Amniotic stem cell (primary cell): ENCODE results near the gene ATG16L2.

ENCODE experiments used
- DNase-seq: peaks from one replicate; lab custom pipeline; 2025; lab: John Stamatoyannopoulos, UW

ATG16L2 gene, protein sequence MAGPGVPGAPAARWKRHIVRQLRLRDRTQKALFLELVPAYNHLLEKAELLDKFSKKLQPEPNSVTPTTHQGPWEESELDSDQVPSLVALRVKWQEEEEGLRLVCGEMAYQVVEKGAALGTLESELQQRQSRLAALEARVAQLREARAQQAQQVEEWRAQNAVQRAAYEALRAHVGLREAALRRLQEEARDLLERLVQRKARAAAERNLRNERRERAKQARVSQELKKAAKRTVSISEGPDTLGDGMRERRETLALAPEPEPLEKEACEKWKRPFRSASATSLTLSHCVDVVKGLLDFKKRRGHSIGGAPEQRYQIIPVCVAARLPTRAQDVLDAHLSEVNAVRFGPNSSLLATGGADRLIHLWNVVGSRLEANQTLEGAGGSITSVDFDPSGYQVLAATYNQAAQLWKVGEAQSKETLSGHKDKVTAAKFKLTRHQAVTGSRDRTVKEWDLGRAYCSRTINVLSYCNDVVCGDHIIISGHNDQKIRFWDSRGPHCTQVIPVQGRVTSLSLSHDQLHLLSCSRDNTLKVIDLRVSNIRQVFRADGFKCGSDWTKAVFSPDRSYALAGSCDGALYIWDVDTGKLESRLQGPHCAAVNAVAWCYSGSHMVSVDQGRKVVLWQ

DNA sequence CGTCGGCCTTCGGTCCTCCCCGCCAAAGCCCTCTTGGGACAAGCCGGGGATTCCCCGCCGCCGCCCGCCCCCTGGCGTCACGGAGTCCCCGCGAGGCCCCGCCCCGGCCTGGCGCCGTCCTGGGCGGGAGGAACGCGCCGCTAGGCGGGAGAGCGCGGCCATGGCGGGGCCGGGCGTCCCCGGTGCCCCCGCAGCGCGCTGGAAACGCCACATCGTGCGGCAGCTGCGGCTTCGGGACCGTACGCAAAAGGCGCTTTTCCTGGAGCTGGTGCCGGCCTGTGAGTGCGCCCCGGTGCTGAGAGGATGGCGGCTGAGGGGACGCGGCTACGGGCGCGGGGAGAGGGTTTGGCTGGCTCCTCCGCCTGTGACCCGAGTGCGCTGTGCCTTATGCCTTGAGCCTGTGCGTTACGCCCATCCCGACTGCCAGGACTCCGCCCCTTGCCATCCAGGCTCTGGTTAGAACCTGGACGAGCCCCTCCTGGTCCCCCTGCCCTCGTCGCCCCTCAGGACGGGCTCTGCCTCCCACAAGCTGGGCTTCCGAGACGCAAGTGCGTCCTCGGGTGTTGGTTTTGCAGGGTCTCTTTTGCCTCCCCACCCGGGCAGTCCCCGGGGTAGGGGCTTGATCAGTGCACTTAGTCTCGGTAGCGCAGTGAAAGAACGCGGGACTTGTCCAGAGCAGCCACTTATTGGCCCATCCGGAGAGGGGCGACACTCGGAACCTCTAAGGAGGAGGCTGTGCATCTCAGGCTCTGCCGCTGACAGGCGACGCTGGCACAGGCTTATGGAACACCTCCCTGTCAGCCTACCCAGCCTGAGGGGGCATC is at the start of gene ATG16L2:
Gene ATG16L2, plus strand, starts transcription at position 126 of the 824 bp plus-strand sequence. Its CDS starts 35 bp downstream, at position 161.
- DNase-seq: peak; percentile 59

DNA sequence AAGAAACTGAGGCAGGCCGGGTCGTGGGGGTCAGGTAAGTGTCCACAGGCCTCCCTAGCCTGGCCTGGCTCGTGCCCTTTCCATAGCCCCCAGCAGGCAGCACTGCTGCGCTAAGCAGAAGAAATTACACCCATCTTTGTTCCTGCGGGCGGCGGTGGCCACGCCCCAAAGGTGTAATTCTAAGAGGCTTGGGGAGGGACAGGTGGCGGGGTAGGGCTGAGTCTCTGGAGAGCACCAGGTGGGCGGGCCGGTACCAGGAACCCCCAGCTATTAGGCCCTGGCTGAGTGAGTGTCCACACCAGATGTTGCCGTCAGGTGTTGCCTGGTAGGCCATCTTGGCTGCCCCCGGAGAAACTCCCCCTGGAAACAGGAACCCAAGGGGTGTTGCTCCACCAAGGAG is 49.7 kb upstream of the ATG16L2 start:
- no peak for DNase-seq

DNA sequence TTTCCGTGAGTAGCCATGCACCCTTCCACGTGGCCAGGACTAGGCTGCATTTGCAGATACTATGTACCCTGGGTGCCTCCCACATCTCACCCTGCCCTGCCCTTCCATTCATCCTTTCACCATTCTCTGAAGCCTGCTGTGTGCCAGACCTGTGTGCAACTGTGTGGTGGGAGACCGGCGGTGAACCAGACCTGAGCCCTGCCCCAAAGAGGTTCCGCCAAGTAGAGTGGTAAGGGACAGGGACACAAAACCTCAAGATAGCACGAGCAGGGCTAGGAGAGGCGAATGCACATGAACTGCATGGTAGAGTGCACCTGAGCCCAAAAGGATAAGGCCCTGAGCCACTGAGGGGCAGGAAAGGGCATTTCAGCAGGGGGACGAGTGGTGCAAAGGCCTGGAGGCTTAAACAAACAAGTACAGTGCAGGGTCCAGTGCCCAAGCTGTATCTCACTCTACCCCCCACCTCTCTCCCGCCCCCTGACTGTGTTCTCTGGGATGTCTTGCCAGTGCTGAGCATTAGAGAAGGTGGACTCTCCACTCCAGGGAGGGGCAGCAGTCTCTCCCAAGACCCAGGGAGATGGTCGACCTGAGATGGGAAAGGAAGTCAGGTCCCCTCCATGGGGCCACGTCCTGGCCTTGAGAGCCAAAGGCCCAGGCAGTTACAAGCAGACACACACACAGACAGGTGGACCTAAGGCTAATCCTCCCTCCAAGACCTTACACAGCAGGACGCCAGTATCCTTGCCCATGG is 47.9 kb upstream of the ATG16L2 start:
- DNase-seq: no peak

DNA sequence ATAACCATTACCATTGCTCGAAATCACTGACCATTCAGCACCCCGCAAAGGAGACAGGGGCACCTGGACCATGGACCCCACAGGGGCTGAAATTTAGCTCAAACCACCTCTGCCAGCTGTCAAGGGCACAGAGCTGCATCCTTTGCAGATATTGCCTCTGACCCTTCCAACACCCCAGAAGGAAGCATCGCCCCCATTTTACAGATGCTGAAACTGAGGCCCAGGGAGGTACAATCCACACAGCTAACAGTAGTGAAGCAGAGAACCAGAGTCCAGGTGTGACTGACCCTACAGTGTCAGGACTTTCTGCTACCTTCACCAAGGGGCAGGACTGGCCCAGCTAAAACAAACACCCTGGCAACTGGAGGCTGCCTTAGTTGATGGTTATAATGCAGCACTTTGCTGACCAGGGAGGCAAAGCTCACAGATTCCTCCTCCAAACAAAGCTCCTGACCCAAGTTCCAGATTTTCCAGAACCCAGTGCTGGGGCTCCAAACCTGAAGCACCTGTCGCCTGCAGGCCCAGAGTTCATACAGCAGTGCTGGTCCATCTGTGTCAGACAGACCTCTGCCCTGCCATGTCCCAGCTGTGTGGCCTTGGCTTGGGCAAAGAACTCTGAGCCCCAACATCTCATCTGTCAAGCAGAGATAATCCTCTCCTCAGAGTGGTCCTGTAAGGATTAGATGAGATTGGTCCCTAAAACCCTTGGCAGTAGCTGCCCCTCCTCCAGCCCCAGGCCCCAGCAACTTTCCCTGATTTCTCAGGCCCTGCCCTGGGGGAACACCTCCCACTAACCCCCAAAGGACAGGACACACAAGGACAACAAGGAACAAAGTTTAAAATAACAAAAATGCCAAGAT is 46.8 kb upstream of the ATG16L2 start:
- DNase-seq: no peak

DNA sequence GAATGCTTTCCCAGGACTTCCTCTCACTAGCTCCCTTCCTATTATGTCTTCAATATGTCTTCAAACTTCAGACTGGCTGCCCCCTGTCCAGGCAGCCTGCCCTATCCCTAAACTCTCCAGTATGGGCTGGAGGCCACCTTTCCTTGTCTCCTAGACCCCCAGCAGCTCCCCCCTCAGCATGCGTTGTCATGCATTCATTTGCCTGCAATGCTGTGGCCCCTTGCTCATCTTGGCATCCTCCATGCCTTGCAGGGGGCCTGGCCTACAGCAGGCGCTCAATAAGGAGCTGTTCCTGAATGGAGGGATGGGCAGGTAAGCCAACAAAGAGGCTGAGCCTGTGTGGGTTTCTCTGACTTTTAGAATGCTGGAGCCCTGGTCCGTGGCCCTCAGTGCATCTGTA is 45.6 kb upstream of the ATG16L2 start:
- DNase-seq: no peak

DNA sequence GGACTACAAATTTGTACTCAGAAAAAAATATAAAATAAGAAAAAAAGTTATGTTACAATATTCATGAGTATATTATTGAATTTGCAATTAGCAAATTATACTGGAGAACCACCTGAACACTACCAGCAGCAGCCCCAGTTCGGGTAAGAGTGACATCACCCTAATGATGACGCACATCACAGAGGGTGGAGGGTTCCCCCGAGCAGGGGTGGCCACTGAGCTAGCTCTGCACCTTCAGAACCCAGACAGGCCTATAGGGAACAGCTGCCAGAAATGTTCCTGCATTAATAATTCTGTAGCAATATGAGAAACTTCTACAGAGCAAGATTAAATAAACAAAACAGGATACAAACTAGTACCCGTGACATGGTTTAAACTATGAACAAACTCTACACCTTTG is 44.5 kb upstream of the ATG16L2 start:
- no peak for DNase-seq

DNA sequence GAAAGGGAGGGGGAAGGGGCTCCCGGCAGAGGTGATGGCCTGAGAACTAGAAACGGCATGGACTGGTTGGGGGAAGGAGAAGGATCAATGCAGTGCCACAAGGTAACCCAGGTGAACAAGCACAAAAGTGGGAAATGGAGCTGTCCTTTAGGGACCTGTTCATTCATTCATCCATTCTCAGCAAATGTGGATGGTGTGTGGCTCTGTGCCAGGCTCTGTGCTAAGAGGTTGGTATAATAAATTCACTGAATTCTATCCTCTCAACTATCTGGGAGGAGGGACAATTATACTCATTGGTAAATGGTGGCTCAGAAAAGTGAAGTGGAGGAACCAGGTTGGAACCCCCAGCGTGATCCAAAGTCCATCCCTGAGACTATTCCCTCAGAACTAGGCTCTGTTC is 43.4 kb upstream of the ATG16L2 start:
- DNase-seq: no peak

DNA sequence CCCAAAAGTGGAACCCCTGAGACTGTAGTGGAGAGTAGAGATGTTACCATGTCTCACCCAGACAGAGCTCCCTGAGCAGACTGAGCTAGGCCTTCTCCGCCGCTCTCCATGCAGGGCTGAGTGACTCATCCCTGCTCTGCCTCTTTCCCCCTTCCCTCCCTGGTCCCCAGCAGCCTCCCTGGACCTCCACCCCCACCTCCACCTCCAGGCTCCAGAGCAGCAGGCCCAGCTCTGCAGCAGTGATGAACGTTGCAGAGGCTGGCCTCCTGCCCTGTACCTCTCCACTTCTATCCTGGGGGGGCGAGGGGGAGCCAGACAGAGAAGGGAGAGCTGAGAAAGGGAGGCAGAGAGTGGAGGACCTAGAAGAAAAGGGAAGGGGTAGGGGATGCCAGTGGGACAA is 42.7 kb upstream of the ATG16L2 start:
- DNase-seq: no peak

DNA sequence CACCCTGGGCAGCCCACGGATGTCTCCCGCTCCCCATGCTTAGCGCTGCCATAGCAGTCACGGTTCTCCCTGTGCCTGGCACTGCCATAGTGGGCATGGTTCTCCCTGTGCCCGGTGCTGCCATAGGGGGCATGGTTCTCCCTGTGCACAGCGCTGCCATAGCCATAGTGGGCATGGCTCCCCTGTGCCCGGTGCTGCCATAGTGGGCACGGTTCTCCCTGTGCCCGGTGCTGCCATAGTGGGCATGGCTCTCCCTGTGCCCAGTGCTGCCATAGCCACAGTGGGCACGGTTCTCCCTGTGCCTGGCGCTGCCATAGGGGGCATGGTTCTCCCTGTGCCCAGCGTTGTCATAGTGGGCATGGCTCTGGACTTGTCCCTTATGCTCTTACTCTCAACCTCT is 42.2 kb upstream of the ATG16L2 start:
- DNase-seq: no peak

DNA sequence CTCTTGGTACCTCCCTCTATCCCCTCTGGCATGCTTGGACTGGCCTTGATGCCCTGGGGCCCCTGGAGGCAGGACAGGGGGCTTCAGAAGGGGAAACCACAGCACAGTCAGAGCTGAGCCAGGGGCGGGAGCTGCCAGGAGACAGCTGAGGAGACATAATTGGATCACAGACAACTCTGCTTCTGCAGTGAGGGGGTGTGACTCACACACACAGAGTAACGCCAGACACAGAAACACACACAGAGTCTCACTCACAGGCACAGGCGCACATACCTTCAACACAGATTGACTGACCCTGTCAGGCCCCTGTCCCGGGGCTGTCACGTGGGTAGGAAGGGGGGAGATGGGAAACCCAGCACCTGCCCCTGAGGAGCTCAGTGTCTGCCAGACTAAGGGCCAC is 40.9 kb upstream of the ATG16L2 start:
- DNase-seq: peak; percentile 79

DNA sequence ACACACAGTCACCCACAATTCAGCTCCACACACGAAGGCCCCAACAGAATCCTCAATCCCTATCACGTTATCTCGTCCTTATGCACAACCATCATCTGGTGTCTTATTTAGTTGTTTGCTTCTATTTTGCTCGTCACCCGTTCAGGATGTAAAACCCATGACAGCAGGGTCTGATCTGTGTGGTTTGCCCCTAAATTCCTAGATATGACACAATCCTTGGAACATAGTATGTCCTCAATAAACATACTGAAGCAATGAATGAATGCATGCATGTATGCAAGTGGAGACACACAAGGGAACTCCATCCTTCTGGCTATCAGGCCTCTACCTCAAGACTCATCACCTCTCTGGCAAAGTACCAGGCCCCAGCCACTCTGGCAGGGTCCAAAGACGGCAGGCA is 40.5 kb upstream of the ATG16L2 start:
- DNase-seq: no peak

DNA sequence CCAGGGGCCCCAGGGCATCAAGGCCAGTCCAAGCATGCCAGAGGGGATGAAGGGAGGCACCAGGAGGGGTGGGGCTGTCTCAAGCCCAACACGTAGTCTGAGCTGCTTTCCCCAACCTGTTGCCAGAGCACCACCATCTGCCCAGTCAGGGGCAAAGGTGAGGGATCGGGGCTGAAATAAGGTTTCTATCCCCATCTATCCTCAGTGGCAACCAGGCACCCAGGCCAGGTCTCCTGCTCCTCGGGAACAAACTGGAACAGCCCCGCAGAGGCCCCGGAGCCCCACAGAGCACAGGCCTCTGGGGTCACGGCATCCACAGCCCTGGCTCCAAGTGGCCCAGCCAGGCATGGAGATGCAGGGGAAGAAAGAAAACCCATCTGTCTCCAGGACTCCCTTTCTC is 39.7 kb upstream of the ATG16L2 start:
- DNase-seq: no peak

DNA sequence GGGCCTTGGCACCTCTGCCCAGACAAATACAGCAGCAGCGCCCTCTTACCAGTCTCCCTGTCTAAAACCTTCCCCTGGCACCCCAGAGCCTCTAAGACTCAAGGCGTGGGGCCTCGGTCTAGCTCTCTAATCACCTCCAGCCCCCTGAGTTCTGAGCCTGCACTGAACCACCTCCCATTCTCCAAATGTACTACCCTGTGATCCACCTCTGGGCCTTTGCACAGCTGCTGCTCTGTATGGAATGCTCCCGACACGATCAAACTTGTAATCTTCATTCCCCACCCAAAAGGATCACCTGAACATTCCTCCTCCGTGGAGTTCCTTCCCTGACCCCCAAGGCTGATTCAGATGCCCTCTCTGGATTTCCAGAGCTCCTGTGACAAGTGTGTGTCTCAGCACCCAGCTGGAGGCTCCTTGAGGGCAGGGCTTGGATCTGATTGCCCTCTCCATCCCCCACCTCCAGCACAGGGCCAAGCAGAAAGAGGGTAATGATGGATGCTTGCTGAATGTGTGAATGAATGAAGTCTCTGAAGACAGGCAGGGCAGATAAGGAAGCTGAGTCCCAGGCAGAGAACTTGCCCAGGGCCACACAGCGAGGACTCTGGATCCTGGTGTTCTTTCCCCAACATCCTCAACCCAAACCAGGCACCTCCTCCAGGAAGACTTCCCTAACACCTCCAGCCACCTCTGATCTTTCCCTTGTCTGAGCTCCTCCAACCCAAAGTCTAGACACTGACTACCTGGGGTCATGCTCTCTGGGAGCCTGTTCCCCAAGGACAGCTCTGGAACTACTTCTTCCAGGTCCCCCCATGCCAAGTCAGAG is 38.7 kb upstream of the ATG16L2 start:
- no peak for DNase-seq

DNA sequence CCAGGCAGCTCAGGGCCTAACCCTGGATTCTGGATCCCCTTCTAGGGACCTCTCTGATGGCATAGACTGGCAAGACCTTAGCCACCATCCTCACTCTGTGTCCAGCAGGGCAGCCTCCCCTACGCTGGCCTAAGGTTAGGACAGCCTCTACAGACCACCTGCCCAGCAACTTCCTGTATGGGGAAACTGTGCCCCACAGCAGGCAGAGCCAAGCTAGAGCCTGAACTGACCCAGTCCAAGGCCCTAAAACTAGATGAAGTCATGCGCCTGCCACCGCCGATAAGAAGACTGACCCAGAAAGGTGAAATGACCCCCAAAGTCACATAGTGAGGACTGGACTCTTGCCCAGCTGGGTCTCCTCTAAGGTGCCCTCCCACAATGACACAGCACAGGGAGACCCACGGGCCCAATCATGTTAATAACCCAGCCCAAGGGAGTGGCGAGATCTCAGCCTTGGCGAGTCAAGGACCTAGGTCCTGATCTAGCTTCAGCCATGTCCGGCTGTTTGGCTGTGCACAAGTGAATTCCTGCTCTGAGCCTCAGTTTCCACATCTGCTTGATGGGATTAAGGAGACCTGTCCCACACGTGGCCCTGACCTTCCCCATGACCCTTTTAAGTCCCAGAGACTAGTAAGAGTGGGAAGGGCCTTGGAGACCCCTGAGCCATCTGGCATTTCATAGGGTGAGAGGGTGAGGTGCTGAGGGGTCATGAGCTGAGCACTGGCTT is 37.9 kb upstream of the ATG16L2 start:
- no peak for DNase-seq

DNA sequence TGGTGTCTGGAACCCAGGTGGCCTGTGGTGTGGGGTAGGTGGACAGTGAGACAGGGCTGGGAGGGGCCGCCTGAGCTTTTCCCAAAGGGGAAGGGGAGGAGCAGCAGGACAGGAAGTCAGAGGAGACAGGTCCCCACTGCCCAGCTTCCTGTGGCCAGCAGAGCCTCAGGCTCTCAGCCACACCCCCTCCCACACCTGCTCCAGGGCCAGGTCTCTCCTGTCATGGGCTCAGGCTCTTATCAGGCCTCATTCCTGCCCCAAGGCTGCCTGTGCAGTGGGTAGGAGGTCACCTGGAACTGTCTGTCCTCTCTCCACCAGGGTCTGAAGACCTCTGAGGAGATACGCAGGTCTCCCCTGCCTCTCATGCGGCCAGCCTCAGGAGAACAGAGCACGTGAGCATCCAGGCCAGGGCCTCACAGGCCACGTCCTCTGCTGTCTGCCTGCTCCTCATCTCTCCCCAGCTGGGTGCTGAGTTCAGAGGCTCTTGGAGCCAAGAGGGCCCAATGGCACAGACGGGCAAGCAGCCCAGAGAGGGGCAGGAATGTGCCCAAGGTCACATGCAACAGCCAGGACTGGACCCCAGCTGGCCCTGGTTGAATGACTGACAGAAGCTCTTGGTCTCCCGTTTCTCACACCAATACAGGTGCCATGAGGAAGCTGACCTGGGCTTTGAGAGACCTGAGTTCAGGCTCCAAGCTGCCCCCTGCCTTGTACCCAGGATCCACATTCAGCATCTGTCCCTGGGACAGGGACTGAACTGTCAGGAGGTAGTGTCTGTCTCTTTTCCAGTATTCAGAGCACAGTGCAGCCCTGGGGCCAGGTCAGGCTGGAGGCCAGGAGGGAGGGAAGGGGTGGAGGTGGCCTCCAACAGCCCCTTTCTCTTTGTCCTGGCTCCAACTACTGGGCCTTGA is 37.1 kb upstream of the ATG16L2 start:
- no peak for DNase-seq

DNA sequence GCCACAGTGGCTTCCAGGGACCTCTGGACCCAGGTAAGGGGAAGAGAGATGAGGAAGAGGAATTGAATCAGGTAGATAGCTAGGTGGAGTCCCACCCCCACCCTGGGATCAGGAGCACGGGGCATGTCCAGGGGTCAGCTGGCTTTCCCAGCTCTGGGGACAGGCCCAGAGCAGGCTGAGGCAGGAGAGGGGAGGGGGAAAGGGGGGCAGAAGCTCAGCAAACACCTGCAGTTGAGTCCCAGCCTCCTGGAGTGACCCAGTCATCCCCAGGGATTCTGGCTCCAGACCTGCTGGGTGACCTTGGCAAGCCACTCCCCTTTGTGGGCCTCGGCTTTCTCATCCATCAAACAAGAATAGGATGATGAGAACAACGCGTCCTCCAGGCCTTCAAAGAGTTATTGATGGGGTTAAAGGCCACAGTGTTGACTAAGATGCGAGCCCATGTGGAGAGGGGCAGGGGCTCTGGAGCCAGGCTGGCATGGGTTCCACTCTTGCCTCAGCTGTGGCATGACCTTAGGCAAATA is 36.4 kb upstream of the ATG16L2 start:
- DNase-seq: no peak

DNA sequence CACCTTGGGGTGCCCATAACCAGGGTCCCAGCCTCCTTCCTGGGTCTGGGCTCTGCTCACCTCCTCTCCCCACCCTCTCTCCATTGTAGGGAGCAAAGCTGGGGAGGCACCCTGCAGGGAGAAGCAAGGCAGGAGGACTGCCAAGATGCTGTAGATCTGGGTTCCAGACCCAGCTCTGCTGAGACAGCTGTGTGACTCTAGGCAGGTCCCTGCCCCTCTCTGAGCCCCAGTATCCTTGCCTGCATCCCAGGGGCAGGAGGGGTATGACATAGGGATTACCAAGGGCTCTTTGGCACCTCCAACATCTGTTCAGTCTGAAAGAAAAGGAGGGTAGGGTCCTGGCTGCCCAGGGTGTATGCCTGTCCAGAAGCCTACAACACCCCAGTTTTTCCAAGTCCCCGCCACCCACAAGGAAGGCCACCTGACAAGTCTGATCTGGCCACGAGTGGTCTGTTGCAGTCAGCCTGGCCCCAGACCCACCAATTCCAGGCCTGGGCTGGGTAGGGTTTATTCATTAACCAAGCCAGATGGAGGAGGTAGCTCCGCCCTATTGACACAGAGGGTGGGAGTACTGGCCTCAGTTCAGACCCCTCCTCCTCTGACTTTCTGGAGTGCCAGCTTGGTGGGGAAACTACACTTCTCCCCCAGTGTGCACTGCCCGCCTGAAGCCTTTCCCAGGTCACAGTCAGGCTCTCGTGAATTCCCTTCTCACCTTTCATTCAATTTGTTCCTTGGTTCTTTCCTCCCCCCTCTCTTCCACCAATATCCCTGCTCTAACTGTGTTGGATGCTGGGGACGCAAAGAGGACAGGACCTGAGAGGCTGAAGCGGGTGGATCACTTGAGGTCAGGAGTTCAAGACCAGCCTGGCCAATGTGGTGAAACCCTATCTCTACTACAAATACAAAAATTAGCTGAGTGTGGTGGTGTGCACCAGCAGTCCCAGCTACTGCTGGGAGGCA is 35.4 kb upstream of the ATG16L2 start:
- DNase-seq: no peak
